GM10266 (cell line): ENCODE data around the gene ARX.

ENCODE experiments used
- DNase-seq: peaks from one replicate; pipeline ENCODE4 v3.0.0; 2012; ENCODE audit errors: extremely low spot score
- TF ChIP-seq, protein P1 (sequence below): IDR thresholded peaks from 2 replicates; pipeline ENCODE4 v1.5.1; 2012; ENCODE audit warnings: mild to moderate bottlenecking, low read depth; ENCODE audit not compliant: control insufficient read depth, insufficient read depth; ENCODE audit errors: missing control alignments

ARX gene

DNA sequence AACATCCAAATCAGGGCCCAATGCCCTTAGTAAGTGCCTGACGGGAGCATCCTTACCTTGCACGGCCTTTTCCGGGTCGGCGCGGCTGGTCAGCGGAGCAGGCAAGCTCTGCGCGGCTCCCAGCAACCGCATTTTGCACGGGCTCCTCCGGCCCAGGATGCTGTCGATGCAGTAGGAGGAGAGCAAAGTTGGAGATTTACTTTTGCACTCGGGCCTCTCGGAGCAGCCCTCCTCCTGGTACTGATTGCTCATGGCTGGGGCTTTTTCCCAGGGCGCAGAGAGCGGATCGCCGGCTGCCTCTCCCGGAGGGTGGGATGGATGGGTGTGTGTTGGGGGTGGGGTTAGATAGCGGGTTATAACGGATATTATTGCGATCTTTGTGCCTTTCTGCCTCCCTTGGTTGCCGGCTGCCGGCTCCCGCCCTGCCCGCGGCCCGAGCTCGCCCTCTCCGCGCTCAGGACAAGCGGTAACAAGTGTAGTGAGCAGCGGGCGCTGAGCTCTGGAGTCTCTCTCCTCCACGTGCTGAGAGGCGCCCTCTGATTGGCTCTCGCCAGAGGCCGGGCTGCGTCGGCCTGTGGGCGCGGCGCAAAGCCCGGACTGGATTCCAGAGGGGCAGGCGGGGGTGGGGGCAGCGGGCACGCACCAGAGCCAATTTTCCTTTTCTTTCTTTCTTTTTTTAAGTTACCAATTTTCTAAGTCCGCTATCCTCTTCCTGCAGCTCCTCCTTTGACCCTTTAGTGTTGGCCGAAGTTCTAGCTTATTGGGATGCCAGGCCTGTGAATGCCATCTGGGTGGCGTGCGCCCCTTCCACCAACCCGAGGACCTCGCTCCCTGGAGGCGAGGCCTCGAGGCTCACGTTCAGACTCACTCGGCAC is at the start of gene ARX:
Gene ARX (minus strand): TSS at position 480 of the 875 bp plus-strand sequence. CDS start 228 bp downstream, at position 252.
- TF ChIP-seq, protein P1, sequence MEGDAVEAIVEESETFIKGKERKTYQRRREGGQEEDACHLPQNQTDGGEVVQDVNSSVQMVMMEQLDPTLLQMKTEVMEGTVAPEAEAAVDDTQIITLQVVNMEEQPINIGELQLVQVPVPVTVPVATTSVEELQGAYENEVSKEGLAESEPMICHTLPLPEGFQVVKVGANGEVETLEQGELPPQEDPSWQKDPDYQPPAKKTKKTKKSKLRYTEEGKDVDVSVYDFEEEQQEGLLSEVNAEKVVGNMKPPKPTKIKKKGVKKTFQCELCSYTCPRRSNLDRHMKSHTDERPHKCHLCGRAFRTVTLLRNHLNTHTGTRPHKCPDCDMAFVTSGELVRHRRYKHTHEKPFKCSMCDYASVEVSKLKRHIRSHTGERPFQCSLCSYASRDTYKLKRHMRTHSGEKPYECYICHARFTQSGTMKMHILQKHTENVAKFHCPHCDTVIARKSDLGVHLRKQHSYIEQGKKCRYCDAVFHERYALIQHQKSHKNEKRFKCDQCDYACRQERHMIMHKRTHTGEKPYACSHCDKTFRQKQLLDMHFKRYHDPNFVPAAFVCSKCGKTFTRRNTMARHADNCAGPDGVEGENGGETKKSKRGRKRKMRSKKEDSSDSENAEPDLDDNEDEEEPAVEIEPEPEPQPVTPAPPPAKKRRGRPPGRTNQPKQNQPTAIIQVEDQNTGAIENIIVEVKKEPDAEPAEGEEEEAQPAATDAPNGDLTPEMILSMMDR: no peak

DNA sequence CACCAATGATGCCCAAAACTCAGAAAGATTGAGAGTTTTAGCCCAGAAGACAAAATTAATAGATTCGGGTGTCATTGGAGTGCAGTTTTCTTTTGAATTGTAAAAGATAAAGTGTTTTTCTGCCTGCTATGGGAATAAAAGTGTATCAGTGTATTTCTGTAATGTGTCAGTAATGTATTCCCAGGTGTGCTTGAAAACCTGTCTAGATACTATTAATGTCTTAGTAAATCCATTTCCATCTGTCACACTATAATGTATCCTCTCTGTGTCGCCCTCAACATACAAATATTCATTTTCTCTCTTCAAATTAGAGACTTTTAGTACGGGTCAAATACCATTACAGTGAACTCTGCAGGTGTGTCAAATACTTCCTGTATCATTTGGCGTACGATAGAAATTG is 43.5 kb upstream of the ARX start:
- TF ChIP-seq, protein P1: no peak
- DNase-seq: no peak

More for the DNA sequence above, at the start of gene ARX:
- DNase-seq: no peak

DNA sequence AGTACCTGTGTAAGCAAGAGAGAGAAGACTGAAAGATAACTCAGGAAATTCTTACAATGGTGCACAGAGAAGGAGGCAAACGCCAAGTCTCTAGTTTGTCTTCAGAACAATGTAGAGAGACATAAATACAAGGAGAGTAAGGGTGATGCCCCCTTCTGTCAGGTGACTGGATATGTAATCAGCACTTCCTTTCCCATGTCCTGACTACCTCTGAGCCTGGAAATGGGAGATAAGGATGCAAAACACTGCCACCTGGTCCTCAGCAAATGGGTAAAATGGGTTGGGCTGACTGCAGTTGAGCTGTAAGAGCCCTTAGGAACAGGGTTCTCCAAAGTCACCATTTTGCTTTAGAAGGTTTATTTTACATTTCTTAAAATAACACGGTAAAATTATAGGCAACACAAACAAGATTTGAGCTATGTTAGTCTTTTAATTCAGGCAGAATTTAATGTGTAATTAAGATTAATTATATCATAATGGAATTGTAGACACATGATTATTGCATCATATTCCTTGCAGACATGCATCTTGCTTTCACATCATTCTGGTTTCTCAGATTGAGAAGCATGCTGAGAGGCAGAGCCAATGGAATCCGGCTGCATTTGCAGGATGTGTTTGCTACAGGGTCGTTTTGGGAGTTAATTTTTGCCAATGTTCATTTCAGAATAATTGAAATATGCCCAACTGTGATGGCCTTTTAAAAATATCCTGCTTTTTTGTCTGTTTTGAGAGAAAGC is 37.2 kb upstream of the ARX start:
- TF ChIP-seq, protein P1: no peak
- no peak for DNase-seq

DNA sequence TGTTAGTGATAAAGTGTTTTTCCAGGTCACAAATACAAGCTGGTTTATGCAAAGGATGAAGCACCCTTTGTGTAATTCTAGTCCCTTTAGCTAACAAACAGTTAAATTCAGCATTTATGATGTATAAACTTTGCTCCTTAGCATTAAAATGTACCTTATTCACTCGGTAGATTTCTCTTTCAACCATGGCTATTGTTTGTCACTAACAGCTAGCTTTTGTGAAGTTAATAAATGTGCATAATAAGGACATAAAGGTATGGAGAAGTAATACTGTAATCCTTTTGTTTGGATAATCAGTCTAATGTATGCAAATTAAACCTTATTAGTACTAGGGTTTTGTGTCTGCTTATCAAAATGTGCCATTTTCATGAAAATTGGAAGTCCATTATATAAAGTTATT is 34.2 kb upstream of the ARX start:
- TF ChIP-seq, protein P1: no peak

DNA sequence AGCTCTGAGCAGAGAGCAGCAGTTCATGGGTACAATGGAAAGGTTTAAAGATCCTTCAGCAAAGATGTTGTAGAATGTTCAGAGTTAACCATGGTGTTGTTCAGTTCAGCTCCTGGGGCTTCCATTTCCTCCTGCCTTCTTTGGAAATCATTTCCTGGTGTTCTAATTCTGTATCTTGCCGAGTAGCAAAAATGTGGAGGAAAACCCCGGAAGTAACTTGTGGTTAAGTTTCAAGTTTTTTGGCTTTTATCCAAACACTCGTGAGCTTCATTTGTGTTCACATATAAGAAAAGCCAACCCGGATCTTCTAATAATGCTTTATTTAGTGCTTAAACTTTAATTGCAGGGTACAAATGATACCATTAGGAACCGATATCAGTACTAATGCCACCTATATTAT is 33.6 kb upstream of the ARX start:
- TF ChIP-seq, protein P1: no peak
- no peak for DNase-seq

More for the DNA sequence above, 34.2 kb upstream of the ARX start:
- no peak for DNase-seq

DNA sequence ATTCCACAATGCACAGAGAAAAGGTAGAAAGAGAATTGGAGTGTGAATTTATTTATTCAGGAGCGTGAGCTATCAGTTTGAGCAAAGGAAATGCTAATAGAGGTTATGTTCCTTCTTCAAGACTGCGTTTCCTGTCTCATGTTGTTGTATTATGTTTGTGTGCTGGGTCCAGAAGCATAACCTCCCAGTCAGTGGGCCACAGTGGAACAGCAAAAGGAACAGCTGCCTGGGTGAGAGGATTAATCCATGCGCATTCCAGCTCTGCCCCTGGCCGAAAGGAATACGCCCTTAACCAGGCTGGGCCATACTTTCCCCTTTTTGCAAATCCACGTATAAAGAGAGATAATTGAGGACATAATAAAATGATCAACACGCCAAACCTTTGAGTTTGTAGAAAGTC is 32.4 kb upstream of the ARX start:
- TF ChIP-seq, protein P1: no peak

More for the DNA sequence above, 32.4 kb upstream of the ARX start:
- DNase-seq: no peak
